Measurements from ENCODE around the gene SPATA32. TPM values are rescaled to one million over a fixed set of nuclear protein-coding genes. Genes with fewer than 3 reads are reported as not detected.

The SPATA32 gene
- not detected for total RNA-seq

DNA sequence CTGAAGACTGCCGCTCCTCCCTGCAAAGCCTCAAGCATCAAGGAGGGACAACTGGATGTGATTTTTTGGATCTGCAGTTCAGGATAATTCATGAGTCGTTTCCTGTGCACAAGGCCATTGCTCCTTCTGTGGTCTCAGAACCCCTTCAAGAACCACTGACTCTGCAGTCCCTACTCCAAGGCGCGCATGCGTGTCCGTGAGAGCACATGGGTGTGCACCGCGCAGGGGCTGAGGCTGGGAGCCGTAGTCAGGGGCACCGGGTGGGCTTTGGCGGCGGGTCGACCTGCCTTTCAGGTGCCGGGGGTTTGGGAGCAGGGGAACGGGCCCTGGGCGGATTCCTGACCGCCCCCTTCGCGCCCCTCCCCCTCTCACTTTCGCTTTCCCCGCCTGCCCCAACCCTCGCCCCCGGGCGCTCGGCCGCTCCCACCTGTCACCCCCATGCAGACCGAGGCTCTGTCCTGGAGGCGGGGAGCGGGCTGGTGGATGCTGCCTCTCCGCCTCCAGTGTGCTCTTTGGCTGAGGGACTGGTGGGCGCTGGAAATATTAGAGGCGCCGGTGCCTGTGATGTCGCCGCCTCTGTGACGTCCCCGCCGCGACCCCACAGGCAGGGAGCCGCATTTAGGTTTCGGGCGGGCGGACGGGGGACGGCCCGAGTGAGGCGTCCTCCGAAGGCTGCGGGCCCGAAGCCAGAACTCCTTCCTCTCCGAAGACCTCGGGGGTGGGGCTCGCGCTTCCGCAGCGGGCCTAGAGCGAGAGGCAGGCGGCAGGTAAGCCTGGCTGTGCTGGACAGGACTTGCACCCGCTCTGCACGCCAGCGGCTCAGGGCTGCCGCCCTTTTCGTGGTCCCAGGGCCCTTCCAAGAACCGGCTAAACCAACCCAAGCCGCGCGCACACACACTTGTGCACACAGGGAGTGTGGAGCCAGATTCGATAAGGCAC lies at the start of gene SPATA32:
Gene SPATA32 (minus strand): TSS at position 518 of the 939 bp plus-strand sequence. CDS start 78 bp downstream, at position 440.
- intact Hi-C loops (cut with DNase I) = no loop called here
- WGBS, 2 donors = 13 to 30% methylated on average over 5 to 12 of the region's 68 CpGs
- Histone ChIP-seq H3K36me3 (peaks cover 17 to 39% (median 29%) of the 10 kb centered on the region in 3 donors), H3K27me3 (no peaks in the 10 kb centered on the region), H3K9me3 (no peaks in the 10 kb centered on the region), H3K4me3 (peak within 1 kb of the TSS; percentile 43 to 66 (median 57)), H3K4me1 (peaks cover 14 to 39% (median 17%) of the 10 kb centered on the region in 3 donors), H3K27ac (peak within 1 kb of the TSS; percentile 38 to 72 (median 61))
- no peak for TF ChIP-seq POLR2A (IDR thresholded peaks at IDR 0.05)
- TF ChIP-seq, protein P1, sequence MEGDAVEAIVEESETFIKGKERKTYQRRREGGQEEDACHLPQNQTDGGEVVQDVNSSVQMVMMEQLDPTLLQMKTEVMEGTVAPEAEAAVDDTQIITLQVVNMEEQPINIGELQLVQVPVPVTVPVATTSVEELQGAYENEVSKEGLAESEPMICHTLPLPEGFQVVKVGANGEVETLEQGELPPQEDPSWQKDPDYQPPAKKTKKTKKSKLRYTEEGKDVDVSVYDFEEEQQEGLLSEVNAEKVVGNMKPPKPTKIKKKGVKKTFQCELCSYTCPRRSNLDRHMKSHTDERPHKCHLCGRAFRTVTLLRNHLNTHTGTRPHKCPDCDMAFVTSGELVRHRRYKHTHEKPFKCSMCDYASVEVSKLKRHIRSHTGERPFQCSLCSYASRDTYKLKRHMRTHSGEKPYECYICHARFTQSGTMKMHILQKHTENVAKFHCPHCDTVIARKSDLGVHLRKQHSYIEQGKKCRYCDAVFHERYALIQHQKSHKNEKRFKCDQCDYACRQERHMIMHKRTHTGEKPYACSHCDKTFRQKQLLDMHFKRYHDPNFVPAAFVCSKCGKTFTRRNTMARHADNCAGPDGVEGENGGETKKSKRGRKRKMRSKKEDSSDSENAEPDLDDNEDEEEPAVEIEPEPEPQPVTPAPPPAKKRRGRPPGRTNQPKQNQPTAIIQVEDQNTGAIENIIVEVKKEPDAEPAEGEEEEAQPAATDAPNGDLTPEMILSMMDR (IDR thresholded peaks at IDR 0.05) = no peak
- no peak for DNase-seq

DNA sequence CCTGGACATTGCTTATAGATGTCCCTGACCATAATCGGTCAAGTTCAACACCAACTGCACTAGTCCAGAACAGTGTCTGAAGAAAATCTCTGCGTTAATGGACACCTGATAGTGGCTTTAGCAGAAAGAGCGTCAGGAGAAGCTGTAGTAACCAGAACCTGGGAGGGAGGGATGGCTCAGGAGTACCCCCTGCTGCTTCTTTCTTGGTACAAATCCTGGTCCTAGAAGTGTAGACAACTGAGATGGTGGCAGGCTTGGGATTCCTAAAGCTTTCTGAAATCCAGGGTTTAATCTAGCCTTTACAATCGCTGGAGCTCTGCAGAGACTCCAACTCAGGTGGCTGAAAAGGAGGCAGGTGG lies 49.5 kb upstream of the SPATA32 start:
- DNase-seq = no peak
- TF ChIP-seq, protein P1 (IDR thresholded peaks at IDR 0.05) = no peak
- TF ChIP-seq POLR2A (IDR thresholded peaks at IDR 0.05) = no peak
- Histone ChIP-seq H3K9me3 (no peaks in the 10 kb centered on the region), H3K36me3 (peaks cover 0 to 16% (median 0%) of the 10 kb centered on the region in 3 donors), H3K27ac (peak overlapping the region; percentile 90 to 100 (median 99)), H3K4me3 (peak overlapping the region in 3 of 4 donors; percentile 28 to 55 (median 29)), H3K4me1 (peaks cover 62 to 100% (median 93%) of the 10 kb centered on the region in 3 donors), H3K27me3 (no peaks in the 10 kb centered on the region)
- 23 to 51% methylated on average over 2 to 3 of the region's 4 CpGs for WGBS, 2 donors
- intact Hi-C loops (cut with DNase I) = no loop called here

- WGBS, 2 donors = 4 to 7% methylated on average over 3 of the region's 3 CpGs
- no peaks in the 10 kb centered on the region for H3K9me3 ChIP-seq
- H3K36me3 ChIP-seq = peaks cover 0 to 16% (median 0%) of the 10 kb centered on the region in 3 donors
- H3K4me3 ChIP-seq = peak overlapping the region in 2 of 4 donors; percentile 29 to 55
- H3K4me1 ChIP-seq = peaks cover 70 to 100% (median 98%) of the 10 kb centered on the region in 3 donors
- H3K27me3 ChIP-seq = no peaks in the 10 kb centered on the region
- TF ChIP-seq POLR2A (IDR thresholded peaks at IDR 0.05) = no peak
- TF ChIP-seq, protein P1 (IDR thresholded peaks at IDR 0.05) = no peak
- DNase-seq = no peak
- intact Hi-C loops (cut with DNase I) = no loop called here
- peak overlapping the region; percentile 90 to 100 (median 99) for H3K27ac ChIP-seq
Observed at GRCh38 chr17:45310380-45311324, 48.8 kb upstream of the SPATA32 start.

- Histone ChIP-seq H3K4me3 (no peak overlapping the region), H3K27me3 (no peaks in the 10 kb centered on the region), H3K4me1 (peaks cover 77 to 100% (median 91%) of the 10 kb centered on the region in 3 donors), H3K27ac (peak overlapping the region in 3 of 4 donors; percentile 47 to 99 (median 90)), H3K36me3 (peaks cover 0 to 16% (median 0%) of the 10 kb centered on the region in 3 donors), H3K9me3 (no peaks in the 10 kb centered on the region)
- no peak for DNase-seq
- TF ChIP-seq POLR2A (IDR thresholded peaks at IDR 0.05) = no peak
- TF ChIP-seq, protein P1 (IDR thresholded peaks at IDR 0.05) = no peak
- 86% methylated on average over 3 of the region's 4 CpGs; no CpG with 5 or more reads in 1 of the 2 donors for WGBS, 2 donors
- intact Hi-C loops (cut with DNase I) = no loop called here
Observed at GRCh38 chr17:45309400-45309799, 47.5 kb upstream of the SPATA32 start.
